Neural progenitor cell (in vitro differentiated cells): ENCODE results near the gene EP400.

Source experiments
- CTCF ChIP-seq: fragments of 200-600 bp; sonication (generic); IDR thresholded peaks from 2 replicates; pipeline ENCODE4 v1.5.1; 2017; ENCODE audit warnings: antibody characterized with exemption, mild to moderate bottlenecking
- EZH2 ChIP-seq: fragments of 200-600 bp; sonication (generic); IDR thresholded peaks from 2 replicates; pipeline ENCODE4 v1.6.1; 2017; ENCODE audit warnings: antibody characterized with exemption, mild to moderate bottlenecking, moderate library complexity

- TF ChIP-seq CTCF, result no peak
- TF ChIP-seq EZH2, result no peak
Observed at GRCh38 chr12:131983554-131983953, 33.8 kb downstream of the EP400 start.
